ENCODE data around the gene IFIT2. TPM values are rescaled to one million over a fixed set of nuclear protein-coding genes. Genes with fewer than 3 reads are reported as not detected.

IFIT2 gene
- total RNA-seq, 2 donors from 2014 or later, result 4.1 TPM

GRCh38 chr10:89304446-89304845 is 2.6 kb downstream of the IFIT2 start:
- WGBS, result 96% methylated on average over 2 of the region's 2 CpGs
- H3K4me1 ChIP-seq (replicated peaks), result peaks cover 4% of the 10 kb centered on the region
- no peak overlapping the region for H3K27ac ChIP-seq
- no peaks in the 10 kb centered on the region for H3K36me3 ChIP-seq
- no peak overlapping the region for H3K4me3 ChIP-seq
- no peaks in the 10 kb centered on the region for H3K9me3 ChIP-seq
- no peak for DNase-seq (ENCODE audit: low spot score)
- no peaks in the 10 kb centered on the region for H3K27me3 ChIP-seq (replicated peaks; ENCODE audit: insufficient read depth)
- no peak for TF ChIP-seq POLR2A (IDR thresholded peaks at IDR 0.05)
- no peak for TF ChIP-seq POLR2AphosphoS5 (IDR thresholded peaks at IDR 0.05)
- TF ChIP-seq CTCF (IDR thresholded peaks at IDR 0.05), result no peak
- intact Hi-C loops (cut with DNase I), result no loop called here

- no peaks in the 10 kb centered on the region for H3K36me3 ChIP-seq
- TF ChIP-seq CTCF (IDR thresholded peaks at IDR 0.05), result no peak
- TF ChIP-seq POLR2A (IDR thresholded peaks at IDR 0.05), result no peak
- no peak for TF ChIP-seq POLR2AphosphoS5 (IDR thresholded peaks at IDR 0.05)
- peaks cover 4% of the 10 kb centered on the region for H3K4me1 ChIP-seq (replicated peaks)
- H3K9me3 ChIP-seq, result no peaks in the 10 kb centered on the region
- H3K27ac ChIP-seq, result no peak overlapping the region
- intact Hi-C loops (cut with DNase I), result no loop called here
- H3K27me3 ChIP-seq (replicated peaks; ENCODE audit: insufficient read depth), result no peaks in the 10 kb centered on the region
- DNase-seq (ENCODE audit: low spot score), result no peak
- no peak overlapping the region for H3K4me3 ChIP-seq
Measured at GRCh38 chr10:89304925-89305324, 3.1 kb downstream of the IFIT2 start.

GRCh38 chr10:89305766-89306433 is 4.1 kb downstream of the IFIT2 start:
- Histone ChIP-seq H3K27ac (no peak overlapping the region), H3K9me3 (no peaks in the 10 kb centered on the region), H3K4me1 (replicated peaks) (peaks cover 4% of the 10 kb centered on the region), H3K36me3 (no peaks in the 10 kb centered on the region), H3K4me3 (no peak overlapping the region), H3K27me3 (replicated peaks; ENCODE audit: insufficient read depth) (no peaks in the 10 kb centered on the region)
- no peak for DNase-seq (ENCODE audit: low spot score)
- intact Hi-C loops (cut with DNase I), result no loop called here
- no peak for TF ChIP-seq POLR2AphosphoS5 (IDR thresholded peaks at IDR 0.05)
- 84% methylated on average over 9 of the region's 9 CpGs for WGBS

- DNase-seq (ENCODE audit: low spot score), result no peak
- Histone ChIP-seq H3K9me3 (no peaks in the 10 kb centered on the region), H3K4me1 (replicated peaks) (no peaks in the 10 kb centered on the region), H3K27me3 (replicated peaks; ENCODE audit: insufficient read depth) (no peaks in the 10 kb centered on the region), H3K27ac (no peak overlapping the region), H3K36me3 (no peaks in the 10 kb centered on the region), H3K4me3 (no peak overlapping the region)
- intact Hi-C loops (cut with DNase I), result no loop called here
- TF ChIP-seq CTCF (IDR thresholded peaks at IDR 0.05) (no peak), POLR2A (IDR thresholded peaks at IDR 0.05) (no peak), POLR2AphosphoS5 (IDR thresholded peaks at IDR 0.05) (no peak)
- WGBS, result 86% methylated on average over 13 of the region's 13 CpGs
Measured at GRCh38 chr10:89306434-89307268, 4.8 kb downstream of the IFIT2 start.

GRCh38 chr10:89307269-89307577 is 5.4 kb downstream of the IFIT2 start:
- no peaks in the 10 kb centered on the region for H3K4me1 ChIP-seq (replicated peaks)
- intact Hi-C loops (cut with DNase I), result no loop called here

More at GRCh38 chr10:89307269-89307577, 5.4 kb downstream of the IFIT2 start:
- no peaks in the 10 kb centered on the region for H3K27me3 ChIP-seq (replicated peaks; ENCODE audit: insufficient read depth)
- TF ChIP-seq CTCF (IDR thresholded peaks at IDR 0.05) (no peak), POLR2A (IDR thresholded peaks at IDR 0.05) (no peak), POLR2AphosphoS5 (IDR thresholded peaks at IDR 0.05) (no peak)
- no peaks in the 10 kb centered on the region for H3K9me3 ChIP-seq
- no peak overlapping the region for H3K27ac ChIP-seq
- DNase-seq (ENCODE audit: low spot score), result no peak
- H3K4me3 ChIP-seq, result no peak overlapping the region
- no peaks in the 10 kb centered on the region for H3K36me3 ChIP-seq
